GM18499 (cell line): ENCODE data around the gene SLAMF8.

ENCODE experiments used
- ATAC-seq: cut with Tn5 transposase; IDR thresholded peaks from one replicate; pipeline ENCODE4 v1.9.1; 2021; ENCODE audit warnings: moderate number of reproducible peaks; ENCODE audit not compliant: insufficient read depth, unreplicated experiment

SLAMF8 gene

DNA sequence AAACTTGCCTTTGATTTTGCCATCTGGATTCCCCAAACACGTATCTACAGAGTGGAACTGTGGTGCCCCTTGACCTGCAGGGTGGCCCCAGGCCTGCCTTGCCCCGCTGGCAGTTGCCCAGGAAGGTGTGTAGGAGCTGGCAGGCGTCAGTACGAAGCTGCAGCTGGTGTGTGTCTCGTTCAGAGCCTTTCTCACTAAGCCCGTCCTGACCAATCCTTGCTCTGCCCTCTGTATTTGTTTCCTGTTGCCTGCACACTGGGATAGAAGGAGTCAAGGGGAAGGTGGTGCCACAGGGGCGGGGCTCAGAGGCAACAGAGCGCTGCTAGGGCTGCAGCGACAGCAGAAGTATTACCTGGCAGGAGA lies 41.0 kb downstream of the SLAMF8 start:
- ATAC-seq = no peak

- ATAC-seq = no peak
These were observed 42.1 kb downstream of the SLAMF8 start for GRCh38 chr1:159868766-159869165.

GRCh38 chr1:159869173-159869572 lies 42.5 kb downstream of the SLAMF8 start:
- no peak for ATAC-seq

DNA sequence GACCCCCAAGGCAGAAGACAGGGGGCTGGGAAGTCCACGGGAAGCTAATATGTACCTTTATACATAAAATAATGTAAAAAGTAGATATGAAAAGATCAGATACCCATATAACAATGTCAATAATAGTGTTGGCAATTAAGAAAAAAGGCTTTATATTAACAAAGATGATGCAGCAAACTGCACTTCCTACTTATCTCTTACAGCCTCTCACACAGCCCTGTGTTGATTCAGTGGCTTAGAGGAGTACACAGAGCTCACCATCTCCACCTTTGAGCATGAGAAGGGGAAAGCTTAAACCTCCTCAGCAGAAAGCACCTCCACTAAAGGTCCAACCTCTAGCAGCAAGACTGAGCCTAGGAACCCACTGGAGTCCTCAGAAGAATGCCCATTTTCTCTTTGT lies 42.9 kb downstream of the SLAMF8 start:
- ATAC-seq = no peak

- ATAC-seq = no peak
These were observed 44.0 kb downstream of the SLAMF8 start for GRCh38 chr1:159870704-159871103.

DNA sequence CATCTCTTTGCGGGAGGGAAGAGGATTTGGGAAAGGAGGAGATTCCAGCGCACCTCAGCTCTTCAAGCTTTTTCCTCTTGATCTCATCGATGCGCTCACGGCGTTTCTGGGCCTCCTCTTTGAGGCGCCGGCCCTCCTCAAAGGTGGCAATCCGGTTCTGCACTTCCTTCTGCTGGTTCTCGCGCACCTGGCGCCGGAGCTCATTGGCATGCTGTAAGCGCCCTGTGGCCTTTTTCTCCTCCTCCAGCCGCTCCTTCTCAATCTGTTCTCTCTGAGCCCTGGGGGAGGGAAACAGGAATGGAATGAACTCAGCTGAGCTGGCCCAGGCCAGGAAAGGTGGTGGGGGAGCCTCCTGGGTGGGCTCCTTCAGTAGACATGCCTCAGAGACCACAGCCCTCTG lies 46.2 kb downstream of the SLAMF8 start:
- no peak for ATAC-seq

DNA sequence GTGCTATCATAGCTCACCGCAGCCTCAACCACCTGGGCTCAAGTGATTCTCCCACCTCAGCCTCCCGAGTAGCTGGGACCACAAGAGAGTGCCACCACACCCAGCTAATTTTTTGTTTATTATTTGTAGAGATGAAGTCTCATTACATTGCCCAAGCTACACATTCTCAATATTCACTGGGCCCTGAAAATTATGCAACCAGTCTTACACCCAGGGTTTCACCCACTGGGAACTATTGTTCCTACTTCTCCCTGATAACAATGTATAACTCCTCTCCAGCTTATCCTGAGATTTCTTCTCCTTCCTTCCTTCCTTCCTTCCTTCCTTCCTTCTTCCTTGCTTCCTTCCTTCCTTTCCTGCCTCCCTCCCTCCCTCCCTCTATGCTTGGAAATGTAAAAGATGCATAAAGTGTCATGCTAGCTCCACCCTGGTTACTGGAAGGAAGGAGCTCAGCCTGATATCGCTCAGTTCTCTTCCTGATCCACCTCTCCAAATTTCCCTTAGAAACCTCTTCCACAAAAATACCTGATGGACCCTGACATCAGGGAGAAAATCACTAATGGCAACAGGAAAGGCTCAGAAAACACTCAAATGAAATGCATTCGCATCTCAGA lies 47.0 kb downstream of the SLAMF8 start:
- no peak for ATAC-seq

DNA sequence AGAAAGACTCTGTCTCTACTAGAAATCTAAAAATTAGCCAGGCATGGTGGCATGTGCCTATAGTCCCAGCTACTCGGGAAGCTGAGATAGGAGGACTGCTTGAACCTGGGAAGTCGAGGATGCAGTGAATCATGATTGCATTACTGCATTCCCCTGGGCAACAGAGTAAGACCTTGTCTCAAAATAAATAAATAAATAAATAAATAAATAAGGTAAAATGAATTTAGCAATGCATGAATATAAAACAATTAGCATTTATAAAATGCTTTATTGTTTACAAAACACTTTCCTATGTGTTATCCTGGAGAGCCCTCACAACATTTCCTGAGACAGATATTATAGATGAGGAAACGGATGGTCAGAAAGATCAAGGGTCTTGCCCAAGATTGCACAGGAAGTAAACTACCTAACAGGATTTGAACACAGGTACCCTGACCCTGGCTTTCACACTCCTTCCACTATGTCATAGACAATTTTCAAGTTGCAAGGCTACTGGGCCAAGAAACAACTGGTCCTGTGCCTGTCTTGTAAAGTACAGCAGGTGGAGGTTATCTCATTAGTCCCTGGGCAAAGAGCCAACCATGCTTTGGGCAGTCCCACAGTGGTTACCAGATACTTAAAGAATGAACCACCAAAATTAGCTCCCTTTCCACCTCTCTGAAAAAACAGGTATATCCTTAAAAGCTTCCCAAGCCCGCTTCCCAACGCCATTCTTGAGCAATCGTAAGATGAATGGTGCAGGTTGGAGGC lies 51.2 kb downstream of the SLAMF8 start:
- ATAC-seq = no peak

DNA sequence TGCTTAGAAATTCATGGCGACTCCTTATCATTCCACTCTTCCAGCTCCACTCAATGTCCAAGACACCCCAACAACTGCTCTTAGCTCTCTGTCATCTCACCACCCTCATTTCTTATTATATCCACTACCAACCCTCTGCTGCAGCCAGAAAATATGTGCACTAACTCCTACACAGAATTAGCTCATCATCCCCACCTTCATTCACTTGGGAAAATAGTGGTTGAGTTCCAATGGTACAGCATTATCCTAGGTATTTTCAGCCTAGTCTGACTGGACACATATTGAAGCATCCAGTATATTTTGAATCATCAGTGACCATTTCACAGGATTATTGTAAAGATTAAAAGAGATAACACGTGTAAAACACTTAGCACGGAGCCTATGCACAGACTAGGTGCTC lies 52.5 kb downstream of the SLAMF8 start:
- no peak for ATAC-seq

DNA sequence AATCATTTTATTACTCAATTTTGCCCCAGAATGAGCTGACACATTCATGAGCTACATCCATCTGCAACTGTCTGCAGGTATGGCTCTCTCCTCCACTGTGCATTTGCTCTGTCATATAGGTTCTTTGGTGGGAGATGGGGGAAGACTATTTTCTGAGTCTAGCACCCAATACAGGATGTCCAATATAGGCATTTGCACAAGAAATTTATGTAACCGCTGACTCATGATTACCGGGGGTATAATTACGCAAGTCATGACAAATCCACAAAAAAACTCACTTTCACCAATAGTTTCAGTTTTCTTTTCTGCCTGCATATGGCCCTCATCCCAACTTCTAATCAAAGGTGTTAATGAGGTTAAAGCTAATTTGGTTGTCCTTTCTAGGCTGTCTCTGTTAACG lies 53.3 kb downstream of the SLAMF8 start:
- ATAC-seq = no peak

GRCh38 chr1:159880430-159880829 lies 53.8 kb downstream of the SLAMF8 start:
- no peak for ATAC-seq

DNA sequence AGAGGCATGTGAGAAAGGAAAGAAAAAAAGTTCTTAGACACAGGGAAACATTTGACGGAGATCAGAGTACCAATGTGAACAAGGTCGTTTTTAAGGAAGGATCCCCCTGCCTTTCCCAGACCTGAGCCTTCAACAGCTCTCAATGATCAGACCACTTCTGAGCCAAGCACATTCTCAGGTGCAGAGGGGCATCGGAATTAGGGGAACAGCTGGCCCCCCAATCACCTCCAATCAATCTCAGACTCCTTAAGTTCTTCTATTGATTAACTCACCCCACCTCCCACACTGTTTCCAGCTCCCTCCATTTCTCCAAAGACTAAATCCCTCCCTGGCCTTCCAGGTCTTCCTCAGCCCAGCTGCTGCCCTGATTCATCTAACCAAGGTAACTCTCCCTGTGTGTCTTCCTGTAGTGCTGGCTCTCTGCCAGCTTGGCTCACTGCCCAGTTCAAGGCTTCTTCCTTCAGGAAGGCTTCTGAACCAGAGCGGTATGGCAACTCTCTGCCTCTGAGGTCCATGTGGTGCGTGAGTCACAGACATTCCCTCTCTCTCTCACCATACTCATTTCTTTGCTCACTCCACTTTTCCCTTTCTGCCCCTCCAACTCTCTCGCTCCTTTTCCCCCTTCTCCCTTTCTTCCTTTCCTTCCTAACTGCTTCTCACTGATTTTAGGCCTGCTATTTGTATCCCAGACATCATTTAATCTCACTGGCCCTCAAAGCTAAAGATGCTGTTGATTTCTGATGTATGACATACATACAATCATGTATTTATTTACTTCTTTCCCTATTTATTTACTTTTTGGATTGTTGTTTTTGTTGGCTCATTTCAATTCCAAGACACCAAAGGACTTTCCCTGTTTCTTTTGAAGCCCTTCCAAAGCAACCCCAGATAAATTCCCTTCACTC lies 55.2 kb downstream of the SLAMF8 start:
- no peak for ATAC-seq

DNA sequence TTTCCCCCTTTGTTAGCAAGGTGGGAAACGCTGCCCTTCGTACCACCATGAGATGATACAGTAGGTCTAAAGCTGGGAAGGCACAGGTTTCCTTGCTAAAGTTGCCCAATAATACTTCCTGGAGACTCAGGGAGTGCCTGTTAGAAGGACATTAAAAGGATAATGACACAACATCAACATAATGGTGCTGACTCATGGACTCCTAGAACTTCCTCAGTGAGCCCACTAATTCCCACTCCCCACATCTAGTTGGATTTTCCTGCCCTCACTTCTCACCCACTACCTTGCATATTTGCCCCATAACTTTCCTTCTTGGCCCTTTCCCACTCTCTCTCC lies 55.8 kb downstream of the SLAMF8 start:
- ATAC-seq = no peak

- ATAC-seq = no peak
These were observed 56.5 kb downstream of the SLAMF8 start for GRCh38 chr1:159883134-159883533.

GRCh38 chr1:159884296-159884695 lies 57.6 kb downstream of the SLAMF8 start:
- ATAC-seq = no peak
